HFF-Myc (cell line): ENCODE data around the gene LILRB1.
"Not testable (repeated sequence)": the region's sequence is repeated elsewhere in the genome, so short reads cannot be mapped to it uniquely, and the experiment has no call there.

Experiments used
- DNase-seq: peaks from one replicate; pipeline ENCODE4 v3.0.0-alpha.2; 2011; ENCODE audit warnings: low read depth; ENCODE audit errors: extremely low read depth
- H3K4me3 ChIP-seq: replicated peaks from 2 replicates; pipeline ENCODE4 v1.5.1; 2011; ENCODE audit warnings: low read depth, mild to moderate bottlenecking, control low read depth, low read length
- TF ChIP-seq, protein P1 (sequence below): IDR thresholded peaks from 2 replicates; pipeline ENCODE4 v1.5.1; 2012; ENCODE audit warnings: mild to moderate bottlenecking, low read depth, low read length, control low read depth; ENCODE audit errors: missing control alignments

Gene LILRB1

DNA sequence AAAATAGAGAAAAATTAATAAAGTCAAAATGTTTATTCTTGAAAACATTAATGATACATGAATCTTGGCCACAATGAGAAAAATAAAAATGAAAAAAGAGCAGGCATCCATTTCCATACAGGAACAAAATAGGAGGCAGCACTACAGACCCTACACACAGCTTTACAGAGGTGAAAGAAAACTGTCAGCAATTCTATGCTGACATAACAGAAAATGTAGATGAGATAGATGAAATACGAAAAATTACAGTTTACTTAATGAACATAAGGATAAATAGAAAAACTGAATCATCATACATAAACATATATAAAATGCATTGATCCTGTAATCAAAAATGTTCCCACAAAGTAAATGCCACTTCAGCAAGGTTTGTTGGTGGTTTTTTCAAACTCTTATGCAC lies 38.1 kb downstream of the LILRB1 start:
- H3K4me3 ChIP-seq, result no peak overlapping the region
- DNase-seq, result no peak
- TF ChIP-seq, protein P1, sequence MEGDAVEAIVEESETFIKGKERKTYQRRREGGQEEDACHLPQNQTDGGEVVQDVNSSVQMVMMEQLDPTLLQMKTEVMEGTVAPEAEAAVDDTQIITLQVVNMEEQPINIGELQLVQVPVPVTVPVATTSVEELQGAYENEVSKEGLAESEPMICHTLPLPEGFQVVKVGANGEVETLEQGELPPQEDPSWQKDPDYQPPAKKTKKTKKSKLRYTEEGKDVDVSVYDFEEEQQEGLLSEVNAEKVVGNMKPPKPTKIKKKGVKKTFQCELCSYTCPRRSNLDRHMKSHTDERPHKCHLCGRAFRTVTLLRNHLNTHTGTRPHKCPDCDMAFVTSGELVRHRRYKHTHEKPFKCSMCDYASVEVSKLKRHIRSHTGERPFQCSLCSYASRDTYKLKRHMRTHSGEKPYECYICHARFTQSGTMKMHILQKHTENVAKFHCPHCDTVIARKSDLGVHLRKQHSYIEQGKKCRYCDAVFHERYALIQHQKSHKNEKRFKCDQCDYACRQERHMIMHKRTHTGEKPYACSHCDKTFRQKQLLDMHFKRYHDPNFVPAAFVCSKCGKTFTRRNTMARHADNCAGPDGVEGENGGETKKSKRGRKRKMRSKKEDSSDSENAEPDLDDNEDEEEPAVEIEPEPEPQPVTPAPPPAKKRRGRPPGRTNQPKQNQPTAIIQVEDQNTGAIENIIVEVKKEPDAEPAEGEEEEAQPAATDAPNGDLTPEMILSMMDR, result no peak

GRCh38 chr19:54670576-54671357 lies 40.5 kb downstream of the LILRB1 start:
- no peak overlapping the region for H3K4me3 ChIP-seq
- TF ChIP-seq, protein P1, result no peak
- DNase-seq, result no peak

DNA sequence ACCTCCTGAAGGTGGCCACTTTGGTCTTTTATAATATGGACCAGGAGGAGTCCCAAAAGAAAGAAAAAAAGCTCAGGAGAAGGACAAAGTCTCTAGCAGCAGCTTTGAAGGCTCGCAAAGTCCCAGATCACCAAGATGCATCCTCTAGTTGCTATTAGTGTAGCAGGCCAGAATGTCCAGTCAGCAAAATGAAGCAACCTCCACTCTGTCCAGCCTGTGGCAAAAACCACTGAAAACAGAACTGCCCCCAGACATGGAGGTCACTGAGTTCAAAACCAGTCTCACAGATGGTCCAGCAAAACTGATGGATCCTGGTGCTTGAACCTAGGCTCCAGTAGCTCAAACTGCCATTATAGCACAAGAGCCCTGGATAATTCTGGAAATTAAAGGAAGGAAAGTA lies 42.9 kb downstream of the LILRB1 start:
- TF ChIP-seq, protein P1, result no peak
- H3K4me3 ChIP-seq, result no peak overlapping the region
- DNase-seq, result no peak

- H3K4me3 ChIP-seq, result no peak overlapping the region
- DNase-seq, result no peak
- TF ChIP-seq, protein P1, result peak; percentile 53
Measured at GRCh38 chr19:54674021-54674617, 43.8 kb downstream of the LILRB1 start.

DNA sequence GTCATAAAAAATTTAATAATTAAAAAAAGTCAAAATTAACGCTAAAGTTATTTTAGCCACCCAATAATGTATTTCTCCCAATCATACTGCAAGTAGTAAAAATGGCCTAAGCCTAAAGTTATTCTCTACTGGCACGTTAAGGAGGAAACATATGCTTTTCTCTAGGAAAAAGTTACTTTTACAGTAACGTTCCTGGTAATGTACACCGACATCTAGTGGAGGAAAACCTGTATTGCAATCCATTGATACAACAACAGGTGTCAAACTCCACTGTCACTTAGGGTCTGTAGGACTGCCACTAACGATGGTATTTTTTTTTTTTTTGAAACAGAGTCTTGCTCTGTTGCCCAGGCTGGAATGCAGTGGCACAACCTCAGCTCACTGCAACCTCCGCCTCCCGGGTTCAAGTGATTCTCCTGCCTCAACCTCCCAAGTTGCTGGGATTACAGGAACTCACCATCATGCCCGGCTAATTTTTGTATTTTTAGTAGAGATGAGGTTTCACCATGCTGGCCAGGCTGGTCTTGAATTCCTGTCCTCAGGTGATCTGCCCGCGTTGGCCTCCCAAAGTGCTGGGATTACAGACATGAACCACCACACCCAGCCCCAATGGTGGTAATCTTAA lies 46.0 kb downstream of the LILRB1 start:
- TF ChIP-seq, protein P1, result peak; percentile 64
- not testable (repeated sequence) for H3K4me3 ChIP-seq
- peak; percentile 15 for DNase-seq

DNA sequence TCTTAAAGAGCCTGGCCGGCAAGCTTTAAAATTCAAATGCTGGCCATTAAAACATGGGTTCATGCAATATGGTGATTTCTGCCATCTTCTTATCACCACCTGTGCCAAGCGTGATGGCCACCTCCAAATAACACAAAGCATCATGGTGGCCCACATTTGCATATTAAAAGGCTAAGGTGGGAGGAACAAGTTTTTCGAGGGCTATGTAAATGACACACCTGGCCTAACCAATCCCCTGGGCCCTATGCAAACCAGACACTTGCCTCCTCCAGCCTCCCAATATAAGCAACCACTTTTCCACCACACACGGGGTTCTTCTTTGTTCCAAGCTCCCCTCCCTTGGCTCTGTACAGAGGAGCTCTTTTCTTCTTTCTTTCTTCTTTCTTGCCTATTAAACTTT lies 46.9 kb downstream of the LILRB1 start:
- TF ChIP-seq, protein P1, result no peak
- no peak for DNase-seq
- H3K4me3 ChIP-seq, result no peak overlapping the region

DNA sequence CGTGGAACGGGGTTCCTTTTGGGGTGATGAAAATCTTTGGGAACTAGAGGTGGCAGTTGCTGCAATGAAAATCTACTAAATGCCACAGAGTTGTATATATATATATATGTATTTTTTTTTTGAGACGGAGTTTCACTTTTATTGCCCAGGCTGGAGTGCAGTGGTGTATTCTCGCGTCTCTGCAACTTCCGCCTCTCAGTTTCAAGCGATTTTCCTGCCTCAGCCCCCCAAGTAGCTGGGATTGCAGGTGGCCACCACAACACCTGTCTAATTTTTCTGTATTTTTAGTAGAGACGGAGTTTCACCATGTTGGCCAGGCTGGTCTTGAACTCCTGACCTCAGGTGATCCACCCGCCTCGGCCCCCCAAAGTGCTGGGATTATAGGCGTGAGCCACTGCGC lies 51.3 kb downstream of the LILRB1 start:
- not testable (repeated sequence) for H3K4me3 ChIP-seq, DNase-seq
